8988T (cell line): ENCODE measurements around the gene RASGRP1.

Source experiments
- DNase-seq: peaks from one replicate; pipeline ENCODE4 v3.0.0; 2011

The RASGRP1 gene

GRCh38 chr15:38454696-38455090 lies 109.9 kb downstream of the RASGRP1 start:
- no peak for DNase-seq

- DNase-seq = peak; percentile 36
Measured at GRCh38 chr15:38453971-38454695, 110.5 kb downstream of the RASGRP1 start, which contains the start of gene FAM98B. Gene FAM98B (plus strand): TSS chr15:38454127. CDS start chr15:38454162, 35 bp downstream.

GRCh38 chr15:38441130-38441519 lies 123.5 kb downstream of the RASGRP1 start:
- no peak for DNase-seq

- DNase-seq = no peak
Measured at GRCh38 chr15:38440353-38441129, 124.1 kb downstream of the RASGRP1 start.
